C1 segment of cervical spinal cord (tissue), 14 donors: Measurements from ENCODE around the gene UBXN7.
"Not testable (repeated sequence)": the region's sequence is repeated elsewhere in the genome, so short reads cannot be mapped to it uniquely, and the experiment has no call there.

Source experiments
- DNase-seq, 14 donors: peaks; one replicate each; lab custom pipeline; 2025; lab: John Stamatoyannopoulos, UW

The UBXN7 gene

GRCh38 chr3:196356556-196356955 is 75.7 kb downstream of the UBXN7 start:
- DNase-seq = no peak

- no peak for DNase-seq
These were observed 76.6 kb downstream of the UBXN7 start for GRCh38 chr3:196355668-196356067.

- no peak for DNase-seq
These were observed 78.1 kb downstream of the UBXN7 start for GRCh38 chr3:196354132-196354531.

- no peak for DNase-seq
These were observed 80.7 kb downstream of the UBXN7 start for GRCh38 chr3:196351541-196351940.

GRCh38 chr3:196350067-196350466 is 82.2 kb downstream of the UBXN7 start:
- DNase-seq = no peak

GRCh38 chr3:196348698-196349097 is 83.5 kb downstream of the UBXN7 start:
- DNase-seq = no peak

GRCh38 chr3:196344663-196345062 is 87.6 kb downstream of the UBXN7 start:
- no peak for DNase-seq

- DNase-seq = not testable (repeated sequence)
These were observed 88.3 kb downstream of the UBXN7 start for GRCh38 chr3:196343917-196344316.

- DNase-seq = no peak
These were observed 91.1 kb downstream of the UBXN7 start for GRCh38 chr3:196341137-196341536.

GRCh38 chr3:196340466-196340865 is 91.8 kb downstream of the UBXN7 start:
- DNase-seq = no peak

- DNase-seq = no peak
These were observed 92.6 kb downstream of the UBXN7 start for GRCh38 chr3:196339493-196340254.

GRCh38 chr3:196339044-196339443 is 93.2 kb downstream of the UBXN7 start:
- no peak for DNase-seq

GRCh38 chr3:196336319-196337145 is 95.7 kb downstream of the UBXN7 start:
- no peak for DNase-seq

GRCh38 chr3:196335503-196335948 is 96.7 kb downstream of the UBXN7 start:
- DNase-seq = no peak

- no peak for DNase-seq
These were observed 97.2 kb downstream of the UBXN7 start for GRCh38 chr3:196334982-196335381.

GRCh38 chr3:196332168-196332567 is 100.1 kb downstream of the UBXN7 start:
- DNase-seq = no peak

- DNase-seq = no peak
These were observed 104.8 kb downstream of the UBXN7 start for GRCh38 chr3:196327405-196327804.

- no peak for DNase-seq
These were observed 105.3 kb downstream of the UBXN7 start for GRCh38 chr3:196326936-196327335.

GRCh38 chr3:196323691-196324090 is 108.5 kb downstream of the UBXN7 start:
- no peak for DNase-seq

GRCh38 chr3:196323016-196323415 is 109.2 kb downstream of the UBXN7 start:
- no peak for DNase-seq

- DNase-seq = peak in 1 of 14 donors; percentile 3
These were observed 111.1 kb downstream of the UBXN7 start for GRCh38 chr3:196321162-196321561.

- no peak for DNase-seq
These were observed 112.1 kb downstream of the UBXN7 start for GRCh38 chr3:196320137-196320536.
